GM19395 (cell line): ENCODE results near the gene GPR82.
"Not testable (repeated sequence)": the region's sequence is repeated elsewhere in the genome, so short reads cannot be mapped to it uniquely, and the experiment has no call there.

Source experiments
- ATAC-seq: cut with Tn5 transposase; IDR thresholded peaks from one replicate; pipeline ENCODE4 v1.9.1; 2021; ENCODE audit warnings: mild to moderate bottlenecking, moderate library complexity; ENCODE audit not compliant: unreplicated experiment

GPR82 gene, protein sequence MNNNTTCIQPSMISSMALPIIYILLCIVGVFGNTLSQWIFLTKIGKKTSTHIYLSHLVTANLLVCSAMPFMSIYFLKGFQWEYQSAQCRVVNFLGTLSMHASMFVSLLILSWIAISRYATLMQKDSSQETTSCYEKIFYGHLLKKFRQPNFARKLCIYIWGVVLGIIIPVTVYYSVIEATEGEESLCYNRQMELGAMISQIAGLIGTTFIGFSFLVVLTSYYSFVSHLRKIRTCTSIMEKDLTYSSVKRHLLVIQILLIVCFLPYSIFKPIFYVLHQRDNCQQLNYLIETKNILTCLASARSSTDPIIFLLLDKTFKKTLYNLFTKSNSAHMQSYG

DNA sequence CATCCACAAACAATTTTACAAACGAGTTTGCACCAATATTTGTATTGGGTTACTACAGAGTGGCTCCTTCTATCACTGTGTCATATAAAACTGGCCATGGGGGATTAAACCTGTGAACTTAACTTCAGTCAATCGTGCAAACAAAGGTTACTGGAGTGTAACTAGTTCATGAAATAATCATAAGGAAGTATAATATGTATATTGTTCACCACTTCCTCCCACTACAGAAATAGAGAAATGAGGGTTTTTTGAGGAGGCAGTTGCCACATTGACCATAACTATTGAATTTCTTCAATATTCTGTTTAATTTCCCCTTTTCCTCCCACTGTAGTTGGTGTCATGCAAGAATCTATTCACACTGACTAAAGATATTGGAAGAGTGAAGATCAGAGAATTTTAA, at the start of gene GPR82:
Gene GPR82, plus strand, starts transcription at position 356 of the 400 bp plus-strand sequence. CDS start 2,846 bp downstream, outside the sequence.
- no peak for ATAC-seq

DNA sequence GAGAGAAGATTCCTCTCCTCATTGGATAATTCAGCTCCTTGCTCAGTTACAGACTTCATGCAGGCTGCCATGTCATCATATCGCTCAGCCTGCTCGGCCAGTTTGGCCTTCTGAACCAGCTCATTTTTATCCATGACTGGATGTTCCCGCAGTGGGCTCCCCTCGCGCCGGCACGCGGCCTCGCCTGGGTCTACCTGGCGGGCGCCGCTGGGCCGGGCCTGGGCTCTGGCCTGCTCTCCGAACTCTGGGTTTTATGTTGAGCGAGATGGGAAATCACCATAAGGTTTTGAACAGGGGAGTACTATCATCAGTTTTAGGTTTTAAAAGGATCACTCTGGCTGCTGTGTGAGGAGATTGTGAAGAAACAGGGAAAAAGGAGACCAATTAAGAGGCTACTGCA, 47.6 kb upstream of the GPR82 start:
- ATAC-seq = not testable (repeated sequence)

DNA sequence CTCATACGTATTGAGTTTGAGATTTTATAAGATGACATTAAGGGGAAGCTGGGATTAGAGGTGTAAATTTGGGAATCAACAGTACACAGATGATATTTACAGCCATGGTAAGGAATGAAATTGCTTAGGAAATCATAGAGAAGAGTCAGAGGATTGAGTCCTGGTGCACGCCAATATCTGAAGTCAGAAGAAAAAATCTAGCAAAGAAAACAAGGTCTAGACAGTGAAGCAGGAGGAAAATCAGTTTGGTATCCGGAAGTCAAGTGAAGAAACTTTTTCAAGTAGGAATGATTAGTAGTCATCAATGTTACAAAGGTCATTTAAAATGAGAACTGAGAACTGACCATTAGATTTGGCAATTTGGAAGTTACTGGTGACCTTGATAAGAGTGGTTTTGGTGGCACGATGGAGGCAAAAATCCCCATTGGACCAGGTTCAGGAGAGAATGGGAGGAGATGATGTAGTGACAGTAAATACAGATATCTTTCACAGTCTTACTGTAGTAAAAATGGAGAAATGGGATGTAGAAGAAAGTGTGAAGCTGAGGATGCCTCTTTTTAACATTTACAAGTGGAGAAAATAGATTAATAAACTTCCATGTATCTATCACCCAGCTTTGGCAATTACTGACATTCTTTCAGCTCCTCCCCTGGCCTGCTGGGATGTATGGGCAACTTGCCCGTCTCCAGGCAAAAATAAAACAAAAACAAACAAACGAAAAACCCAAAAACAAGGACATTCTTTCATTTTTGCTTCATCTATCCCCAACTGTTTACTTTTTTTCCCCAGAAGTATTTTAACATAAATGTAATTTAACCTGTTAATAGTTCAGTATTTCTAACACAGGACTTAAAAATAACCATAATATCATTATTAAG, 46.6 kb upstream of the GPR82 start:
- ATAC-seq = no peak

GRCh38 chrX:41684138-41684537, 39.8 kb upstream of the GPR82 start:
- no peak for ATAC-seq

GRCh38 chrX:41684940-41685339, 39.0 kb upstream of the GPR82 start:
- no peak for ATAC-seq

- ATAC-seq = no peak
Observed at GRCh38 chrX:41686788-41687187, 37.2 kb upstream of the GPR82 start.

DNA sequence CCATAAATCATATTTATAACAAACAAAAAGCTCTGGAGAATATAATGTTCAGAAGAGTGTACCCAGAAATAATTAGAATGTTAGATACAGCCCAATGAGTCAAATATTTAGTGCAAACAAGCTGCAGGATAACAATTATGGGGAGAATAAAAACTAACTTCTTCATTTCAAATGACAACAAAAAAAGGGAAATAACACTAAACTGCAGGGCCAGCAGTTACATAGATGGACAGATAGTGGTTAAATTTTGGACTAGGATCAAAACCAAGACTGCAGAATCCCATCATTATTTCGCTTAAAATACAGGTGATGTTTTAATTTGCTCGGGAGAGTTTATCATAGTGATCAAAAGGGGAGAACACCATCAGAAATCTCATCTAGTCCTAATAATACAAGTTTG, 35.8 kb upstream of the GPR82 start:
- no peak for ATAC-seq

- ATAC-seq = peak; percentile 55
Observed at GRCh38 chrX:41688835-41689234, 35.1 kb upstream of the GPR82 start, which contains the start of gene GPR34. Gene GPR34, plus strand, starts transcription at chrX:41688973. Its CDS starts 6,661 bp downstream, at chrX:41695634.

- ATAC-seq = no peak
Observed at GRCh38 chrX:41689711-41690110, 34.3 kb upstream of the GPR82 start.

DNA sequence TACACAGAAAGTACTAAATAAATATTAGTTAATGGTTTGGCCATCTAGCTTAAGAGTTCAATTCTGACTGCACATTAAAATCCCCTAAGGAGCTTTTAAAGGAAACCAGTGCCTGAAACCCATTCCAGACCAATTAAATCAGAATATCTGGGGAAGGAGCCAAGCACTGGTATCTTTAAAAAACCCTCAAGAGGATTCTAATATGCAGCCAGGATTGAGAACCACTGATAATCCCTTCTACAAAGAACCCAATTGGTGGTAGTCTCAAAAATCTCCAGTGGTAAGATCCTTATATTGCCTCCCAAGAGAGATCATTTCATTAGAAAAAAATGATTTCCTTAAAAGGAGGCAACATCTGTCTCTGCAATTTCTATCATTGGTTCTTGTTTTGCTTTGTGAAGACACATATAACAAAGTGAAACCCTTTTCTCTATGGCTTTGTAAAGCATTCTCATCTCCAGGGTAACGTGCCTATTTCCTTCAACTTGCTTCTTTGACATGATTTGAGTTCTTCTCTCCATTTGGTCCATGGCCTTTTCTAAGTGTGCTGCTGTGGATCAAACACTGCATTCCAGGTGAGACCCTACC, 31.7 kb upstream of the GPR82 start:
- ATAC-seq = no peak

DNA sequence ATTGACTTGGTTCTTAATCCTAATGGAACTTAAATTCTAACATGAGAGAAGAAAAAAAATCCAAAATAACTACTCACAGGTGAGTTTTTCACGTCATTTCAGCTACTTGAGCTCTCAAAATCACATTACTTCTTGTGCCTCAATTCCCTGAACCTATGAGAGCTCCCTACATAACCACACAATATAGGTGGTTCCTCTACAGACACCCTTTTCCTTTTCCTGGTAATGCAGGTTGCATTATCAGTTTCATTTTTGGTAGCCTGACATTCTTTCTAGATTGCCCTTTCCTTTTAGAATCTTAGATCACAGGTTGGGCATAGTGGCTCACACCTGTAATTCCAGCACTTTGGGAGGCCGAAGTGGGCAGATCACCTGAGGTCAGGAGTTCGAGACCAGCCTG, 31.0 kb upstream of the GPR82 start:
- no peak for ATAC-seq

- no peak for ATAC-seq
Observed at GRCh38 chrX:41695426-41695825, 28.6 kb upstream of the GPR82 start.

DNA sequence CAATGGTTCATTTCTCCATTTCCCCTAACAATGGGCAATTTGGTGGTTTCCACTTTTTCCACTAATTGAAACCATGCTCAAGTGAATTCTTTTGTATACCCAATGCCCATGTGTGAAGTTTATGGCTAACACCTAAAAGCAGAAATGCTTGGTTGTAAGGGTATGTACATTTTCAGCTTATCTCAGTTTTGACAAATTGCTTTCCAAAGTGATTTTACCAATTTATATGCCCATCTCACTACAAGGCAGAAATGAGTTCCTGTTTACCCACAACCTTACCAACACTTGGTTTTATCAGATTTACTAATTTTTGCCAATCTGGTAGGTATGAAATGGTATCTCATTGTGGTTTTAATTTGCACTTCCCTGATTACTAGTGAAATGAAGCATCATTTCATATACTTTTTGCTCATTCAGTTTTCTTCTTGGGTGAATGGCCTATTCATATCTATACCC, 20.4 kb upstream of the GPR82 start:
- no peak for ATAC-seq

DNA sequence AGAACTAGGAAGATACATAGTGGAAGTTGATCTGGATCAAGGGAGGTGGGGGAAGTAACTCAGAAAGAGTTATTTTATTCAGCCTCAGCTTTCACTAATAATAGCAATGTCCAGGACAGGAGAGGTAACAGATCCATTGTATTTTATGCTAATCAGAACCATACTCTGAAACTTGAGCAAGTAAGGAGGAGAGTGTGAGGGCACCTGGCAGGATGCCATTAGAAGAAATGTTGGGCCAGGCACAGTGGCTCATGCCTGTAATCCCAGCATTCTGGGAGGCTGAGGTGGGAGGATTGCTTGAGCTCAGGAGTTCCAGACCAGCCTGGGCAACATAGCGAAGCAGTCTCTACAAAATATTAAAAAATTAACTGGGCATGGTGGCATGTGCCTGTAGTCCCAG, 18.9 kb upstream of the GPR82 start:
- ATAC-seq = no peak

DNA sequence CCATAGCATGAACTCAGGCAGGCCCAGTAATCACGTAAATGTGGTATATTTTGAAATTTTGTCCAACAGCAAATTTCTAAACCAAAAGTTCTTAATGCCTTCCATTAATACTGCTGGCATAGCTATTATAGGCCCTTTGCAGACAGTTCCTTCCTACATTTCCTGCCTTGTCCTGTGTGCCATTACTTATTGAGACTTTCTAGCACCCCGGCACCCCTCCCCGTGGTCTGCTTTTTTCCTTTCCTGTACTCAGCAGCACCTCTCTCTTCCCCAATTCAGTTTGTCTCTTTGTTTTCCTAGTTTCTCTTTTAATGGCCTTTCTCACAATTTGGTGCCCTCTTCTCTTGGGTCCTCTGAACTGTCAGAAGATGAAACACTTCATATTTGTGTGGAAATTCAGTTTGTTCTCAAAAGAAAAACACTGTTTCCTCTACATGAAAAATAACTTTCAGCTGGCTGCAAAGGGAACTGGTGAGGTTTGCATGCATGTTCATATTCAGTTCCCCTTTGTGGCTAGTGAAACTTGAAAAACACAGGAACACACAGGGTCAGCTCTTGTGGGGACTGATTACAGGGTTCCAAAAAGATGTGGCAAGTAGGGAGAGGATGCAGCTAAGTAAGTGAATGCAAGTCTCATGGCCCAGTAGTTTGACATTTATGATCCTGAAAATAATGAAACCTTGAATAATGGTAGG, 18.2 kb upstream of the GPR82 start:
- peak; percentile 89 for ATAC-seq

DNA sequence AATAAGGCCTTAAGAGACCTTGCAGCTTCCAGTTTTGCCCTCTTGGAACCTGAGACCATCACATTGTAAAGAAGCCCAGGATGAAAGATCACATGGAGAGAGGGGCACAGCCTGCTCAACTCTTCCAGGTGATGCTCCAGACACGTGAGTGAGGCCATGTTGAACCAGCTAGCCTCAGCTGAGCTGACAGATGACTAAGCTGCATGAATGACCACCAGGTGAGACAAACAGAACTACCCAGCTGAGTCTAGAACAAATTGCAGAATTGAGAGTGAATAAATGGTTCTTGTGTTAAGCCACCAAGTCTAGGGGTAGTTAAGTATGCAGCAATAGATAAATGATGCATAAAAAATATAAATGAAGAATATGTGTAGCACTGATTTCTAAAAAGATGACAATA, 16.8 kb upstream of the GPR82 start:
- no peak for ATAC-seq

DNA sequence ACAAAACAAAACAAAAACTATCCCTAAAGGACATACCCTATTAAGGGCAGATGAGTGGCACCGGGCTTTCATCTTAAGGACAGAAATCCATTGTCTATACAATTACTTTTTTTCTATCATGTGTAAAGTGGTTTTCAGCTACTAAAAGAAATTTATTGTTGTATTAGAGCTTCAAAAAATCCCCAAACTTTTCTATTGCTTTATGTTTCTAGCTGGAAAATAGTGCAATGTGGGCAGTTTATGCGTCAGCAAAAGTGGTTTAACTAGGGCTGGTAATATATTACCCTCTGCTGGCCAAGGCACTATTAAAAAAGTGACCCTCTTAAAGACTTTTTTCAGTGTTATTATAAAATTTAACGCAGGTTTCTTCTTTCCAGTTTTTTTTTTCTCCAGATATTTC, 15.5 kb upstream of the GPR82 start:
- no peak for ATAC-seq

DNA sequence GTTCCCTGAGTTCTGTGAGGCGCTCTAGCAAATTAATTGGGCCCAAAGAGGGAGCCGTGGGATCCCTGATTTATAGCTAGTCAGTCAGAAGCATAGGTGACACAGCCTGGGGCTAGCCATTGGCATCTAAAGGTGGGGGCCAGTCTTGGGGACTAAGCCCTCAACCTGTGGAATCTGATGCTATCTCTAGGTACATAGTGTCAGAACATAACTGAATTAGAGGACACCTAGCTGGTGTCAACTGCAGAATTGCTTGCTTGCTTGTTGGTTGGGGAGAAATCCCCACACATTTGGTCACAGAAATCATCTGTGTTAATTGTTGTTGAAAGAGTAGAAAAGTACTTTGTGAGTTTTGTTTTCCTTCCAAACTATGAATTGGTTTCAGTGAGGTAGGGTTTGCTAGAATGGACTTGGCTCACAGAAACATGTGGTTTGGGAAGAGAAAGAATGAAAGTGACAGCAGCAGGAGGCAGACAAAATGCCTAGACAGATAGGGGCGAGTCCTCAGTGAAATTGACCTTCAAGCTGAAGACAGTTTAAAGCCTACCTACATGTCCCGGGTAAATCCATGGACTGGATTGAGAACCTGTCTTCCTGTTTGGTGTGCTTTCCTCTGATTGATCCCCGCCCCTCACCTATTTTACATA, 12.8 kb upstream of the GPR82 start:
- ATAC-seq = no peak

GRCh38 chrX:41716222-41716621, 7.8 kb upstream of the GPR82 start:
- ATAC-seq = no peak

GRCh38 chrX:41716767-41717473, 7.1 kb upstream of the GPR82 start:
- no peak for ATAC-seq
